GM19395 (cell line): Measurements from ENCODE around the gene EHD4.

ENCODE experiments used
- ATAC-seq: cut with Tn5 transposase; IDR thresholded peaks from one replicate; pipeline ENCODE4 v1.9.1; 2021; ENCODE audit warnings: mild to moderate bottlenecking, moderate library complexity; ENCODE audit not compliant: unreplicated experiment

EHD4 gene

GRCh38 chr15:41881920-41882688 is 90.3 kb downstream of the EHD4 start:
- ATAC-seq: no peak

DNA sequence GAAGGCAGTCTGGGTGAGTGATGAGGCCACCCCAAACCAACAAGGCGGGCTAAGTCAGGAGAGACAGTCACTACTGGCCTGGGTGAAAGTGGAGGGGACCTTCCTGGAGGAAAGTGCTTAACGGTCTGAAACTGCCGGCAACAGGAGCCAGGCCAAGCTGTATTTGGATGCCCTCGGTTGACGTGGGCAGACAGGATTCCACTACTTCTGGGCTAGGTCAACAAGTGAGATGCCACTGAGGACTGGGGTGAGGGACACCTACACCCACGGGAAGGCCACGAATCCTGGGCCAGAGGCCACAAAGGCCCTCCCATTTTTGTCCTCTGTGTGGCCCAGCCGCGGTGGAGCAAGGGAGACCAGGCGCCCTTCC is 90.8 kb downstream of the EHD4 start:
- no peak for ATAC-seq

GRCh38 chr15:41881086-41881485 is 91.3 kb downstream of the EHD4 start:
- no peak for ATAC-seq

DNA sequence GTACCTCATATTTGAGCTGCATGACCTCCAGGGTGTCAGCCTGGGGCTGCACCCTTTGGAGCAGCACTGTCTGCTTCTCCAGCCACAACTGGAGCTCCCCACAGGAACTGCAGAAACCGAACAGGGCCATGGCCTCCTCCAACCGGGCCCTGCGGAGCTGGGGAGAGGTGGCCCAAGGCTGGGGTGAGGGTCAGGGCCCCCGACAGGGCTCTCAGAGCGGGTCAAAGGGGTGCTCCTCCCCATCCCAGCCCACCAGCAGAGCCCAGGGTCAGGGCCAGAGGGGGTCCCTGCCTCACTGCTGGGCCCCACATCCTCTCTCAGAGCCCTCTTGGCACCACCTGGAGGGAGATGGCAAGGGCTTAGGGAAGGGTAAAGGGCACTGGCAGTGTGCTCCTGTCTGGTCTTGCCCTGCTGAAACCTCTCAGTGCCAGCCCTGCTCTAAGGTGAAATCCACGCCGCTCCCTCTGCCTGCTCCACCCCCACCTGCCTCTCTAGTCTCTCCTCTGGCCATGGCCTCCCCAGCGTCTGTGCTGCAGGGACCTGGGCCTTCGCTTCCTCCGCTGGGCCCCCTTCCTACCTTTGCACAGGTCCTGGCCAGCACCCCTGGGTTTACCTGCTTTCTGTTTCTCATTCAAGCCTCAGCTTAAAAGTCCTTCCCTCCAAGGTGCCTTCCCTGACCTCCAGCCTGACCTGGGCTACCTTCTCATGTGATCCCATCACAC is 92.0 kb downstream of the EHD4 start:
- no peak for ATAC-seq

DNA sequence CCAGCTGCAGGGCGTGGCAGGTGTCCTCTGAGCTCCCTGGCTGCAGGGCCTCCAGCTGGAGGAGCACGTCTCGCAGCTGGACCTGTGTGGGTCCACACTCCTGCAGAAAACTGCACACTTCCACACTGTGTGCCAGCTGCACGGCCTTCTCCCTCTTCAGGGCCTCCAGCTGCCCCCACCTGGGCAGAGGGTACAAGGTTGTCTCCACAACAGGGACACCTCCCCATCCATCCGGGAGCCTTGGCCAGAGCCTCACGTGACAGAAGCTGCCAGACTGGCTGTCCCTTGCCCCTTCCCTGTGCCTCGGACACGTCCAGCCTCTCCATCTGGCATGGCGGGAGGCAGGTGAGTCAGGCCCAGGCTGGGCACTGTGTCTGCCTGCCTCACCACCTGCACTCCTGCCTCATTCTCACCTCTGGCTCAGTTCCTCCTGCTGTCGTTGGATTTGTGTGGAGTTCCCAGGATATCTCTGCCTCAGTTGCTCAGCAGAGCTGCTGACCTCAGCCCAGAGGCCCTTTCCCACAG is 93.0 kb downstream of the EHD4 start:
- ATAC-seq: no peak

DNA sequence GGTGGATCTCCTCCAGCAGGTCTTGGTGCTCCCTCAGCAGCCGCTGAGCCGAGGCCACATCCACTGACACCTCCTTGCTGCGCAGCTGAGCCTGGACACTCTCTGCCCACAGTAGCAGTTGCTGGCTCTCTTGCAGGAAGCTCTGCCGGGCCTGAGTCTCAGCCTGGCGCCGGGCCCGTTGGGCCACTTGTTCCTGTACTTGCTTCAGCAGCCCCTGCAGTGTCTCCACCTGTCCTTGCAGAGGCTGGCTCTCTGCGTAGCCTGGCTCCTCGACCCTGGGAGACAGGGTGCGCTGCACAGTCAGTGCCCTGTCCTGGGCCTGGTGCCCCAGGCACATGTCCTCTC is 94.0 kb downstream of the EHD4 start:
- ATAC-seq: no peak

- ATAC-seq: no peak
Observed at GRCh38 chr15:41877631-41878354, 94.6 kb downstream of the EHD4 start.

DNA sequence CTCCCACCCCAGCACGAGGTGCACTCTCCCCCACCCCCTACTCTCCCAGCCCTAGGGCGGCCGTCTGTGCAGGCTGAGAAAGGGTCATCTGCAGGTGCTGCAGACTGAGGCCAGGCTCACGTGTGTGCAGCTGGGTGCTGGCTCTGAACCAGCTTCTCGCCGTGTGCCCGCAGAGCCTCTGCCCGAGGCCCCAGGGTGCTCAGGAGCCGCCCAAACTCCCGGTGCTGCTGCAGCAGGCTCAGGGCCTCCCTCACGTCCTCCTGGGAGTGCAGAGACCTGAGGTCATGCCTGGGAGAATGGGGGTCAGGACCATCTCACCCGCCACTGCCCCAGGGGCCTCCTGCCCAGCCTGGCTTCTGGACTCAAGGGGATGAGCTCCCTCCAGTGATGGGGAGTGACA is 95.7 kb downstream of the EHD4 start:
- ATAC-seq: no peak

DNA sequence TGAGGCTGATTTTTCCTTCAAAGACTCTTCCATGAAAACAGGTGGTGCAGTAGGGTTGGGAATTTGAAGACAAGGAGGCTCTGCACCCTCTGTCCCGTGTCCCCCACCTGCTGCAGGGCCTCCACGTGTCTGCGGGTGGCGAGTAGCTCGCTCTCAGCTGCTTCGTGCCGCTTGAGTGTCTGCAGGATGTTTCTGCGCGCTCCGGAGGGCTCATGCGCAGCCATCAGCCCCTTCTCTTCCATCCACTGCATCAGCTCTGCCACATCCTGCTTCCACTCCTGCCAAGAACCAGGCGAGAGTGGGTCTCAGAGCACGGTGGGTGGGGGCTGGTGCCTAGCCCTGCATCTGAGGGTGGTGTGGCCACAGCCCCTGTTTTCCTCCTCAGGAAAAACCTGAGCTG is 96.3 kb downstream of the EHD4 start:
- ATAC-seq: no peak

DNA sequence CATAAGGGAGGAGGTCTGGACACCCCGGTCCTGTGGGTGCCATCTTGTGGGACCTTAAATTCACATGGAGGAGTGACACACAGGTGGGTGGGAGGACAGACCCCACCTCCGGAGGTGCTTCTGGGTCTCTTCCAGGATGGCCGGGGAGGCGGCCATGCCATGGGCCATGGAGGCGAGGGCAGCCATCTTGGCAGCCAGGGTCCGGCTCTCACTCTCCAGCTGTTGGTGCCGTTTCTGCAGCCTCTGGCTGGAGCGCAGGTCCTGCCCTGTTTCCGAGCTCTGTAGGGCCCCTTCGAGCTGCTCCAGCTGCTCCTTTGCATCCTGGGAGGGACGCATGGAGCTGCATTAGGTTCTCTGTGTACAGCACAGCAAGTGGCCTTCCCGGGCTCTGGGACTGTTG is 97.6 kb downstream of the EHD4 start:
- no peak for ATAC-seq

DNA sequence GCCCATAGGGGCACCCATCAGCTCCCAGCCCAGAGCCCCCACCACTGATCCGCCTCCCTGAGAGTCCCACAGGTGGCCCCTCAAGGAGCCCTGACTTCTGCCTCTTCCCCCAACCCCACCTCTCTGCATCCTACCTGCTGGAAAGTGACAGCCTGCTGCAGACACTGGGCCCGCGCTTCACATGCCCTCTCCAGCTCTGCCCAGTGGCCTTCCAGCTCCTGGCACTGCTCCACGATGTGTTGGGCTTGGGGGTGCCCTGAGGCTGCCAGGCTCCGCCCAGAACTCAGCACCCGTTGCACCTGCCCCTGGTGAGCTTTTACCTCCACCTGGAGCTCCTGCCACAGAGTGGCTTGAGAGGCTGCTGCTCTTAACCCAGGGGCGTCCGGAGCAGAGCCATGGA is 98.6 kb downstream of the EHD4 start:
- no peak for ATAC-seq

DNA sequence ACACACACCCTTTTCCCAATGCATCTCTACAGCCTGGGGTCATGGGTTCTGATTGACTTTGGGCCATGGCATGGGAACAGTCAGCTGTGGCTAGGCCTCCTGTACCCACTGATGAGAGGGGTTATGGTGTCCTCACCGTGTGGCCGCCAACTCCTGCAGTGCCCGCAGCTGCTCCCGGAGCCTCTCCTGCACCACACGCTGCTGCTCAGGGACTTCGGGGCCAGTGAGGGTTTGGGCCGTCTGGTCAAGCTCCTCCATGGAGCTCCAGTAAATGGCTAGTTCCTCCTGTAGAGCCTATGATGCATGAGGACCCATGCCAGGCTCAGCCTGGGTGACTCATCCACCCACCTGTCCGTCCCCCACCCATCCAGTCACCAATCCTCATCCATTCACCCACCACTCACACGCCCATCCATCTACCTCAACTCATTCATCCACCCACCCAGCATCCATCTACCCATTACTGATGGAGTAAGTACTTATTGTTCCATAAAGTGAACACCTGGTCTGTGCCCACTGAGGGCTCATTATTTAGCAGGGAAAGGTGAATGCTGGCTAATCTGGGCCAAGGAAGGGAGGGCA is 100.1 kb downstream of the EHD4 start:
- no peak for ATAC-seq

- no peak for ATAC-seq
Observed at GRCh38 chr15:41871175-41871905, 101.0 kb downstream of the EHD4 start.

- no peak for ATAC-seq
Observed at GRCh38 chr15:41870689-41871081, 101.7 kb downstream of the EHD4 start.

- no peak for ATAC-seq
Observed at GRCh38 chr15:41869770-41870688, 102.3 kb downstream of the EHD4 start.

DNA sequence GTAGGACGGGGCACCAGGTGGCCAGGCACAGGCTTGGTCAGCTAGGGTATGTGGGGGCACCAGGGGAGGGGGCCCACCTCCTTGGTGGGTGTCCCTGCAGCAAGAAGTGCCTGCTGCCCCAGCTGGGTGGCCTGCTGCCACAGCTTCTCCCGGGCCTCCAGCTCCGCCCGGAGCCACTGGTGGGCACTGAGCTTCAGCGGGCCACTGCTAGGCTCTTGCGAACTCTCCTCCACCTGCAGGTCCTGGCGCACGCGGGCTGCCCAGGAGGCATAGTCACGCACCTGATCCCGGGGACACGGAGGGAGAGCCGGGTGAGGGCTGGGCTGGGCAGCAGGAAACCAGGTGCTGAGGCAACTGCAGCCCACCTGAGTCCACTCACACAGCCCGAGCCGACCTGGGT is 104.0 kb downstream of the EHD4 start:
- ATAC-seq: no peak

GRCh38 chr15:41866872-41867579 is 105.3 kb downstream of the EHD4 start:
- ATAC-seq: no peak

DNA sequence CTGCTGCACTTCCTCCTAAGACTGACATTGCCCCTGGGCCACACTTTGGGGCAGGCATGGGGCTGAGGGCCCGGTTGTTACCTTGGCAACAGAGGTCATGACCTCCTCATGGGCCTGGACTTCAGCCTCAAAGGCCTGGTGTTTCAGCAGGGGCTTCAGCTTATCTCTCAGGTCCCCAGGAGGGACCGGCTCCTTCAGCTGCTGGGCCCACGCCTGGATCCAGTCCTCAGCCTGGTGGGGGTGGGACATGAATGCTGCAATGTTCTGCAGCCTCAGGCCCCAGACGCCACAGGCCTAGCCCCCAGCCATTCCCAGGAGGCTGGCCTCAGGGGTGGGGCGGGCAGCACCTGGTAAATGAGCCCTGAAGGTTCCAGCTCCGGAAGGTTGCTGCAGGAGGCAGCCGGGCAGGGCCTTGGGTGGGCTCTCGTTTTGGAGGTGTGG is 106.1 kb downstream of the EHD4 start:
- ATAC-seq: no peak

- ATAC-seq: no peak
Observed at GRCh38 chr15:41865490-41866055, 106.8 kb downstream of the EHD4 start.
